Heart right ventricle (tissue), 16 donors: Measurements from ENCODE around the gene IFT81. TPM values are rescaled to one million over a fixed set of nuclear protein-coding genes. Genes with fewer than 3 reads are reported as not detected.

Source experiments
- ATAC-seq, 8 donors: fragments of 200-7000 bp; cut with Tn5 transposase; one replicate each; pipeline ENCODE4 v1.9.1; 2020; ENCODE audit warnings: mild to moderate bottlenecking in 8 of 8, moderate library complexity in 8 of 8, moderate number of reproducible peaks in 1 of 8
- DNase-seq, 2 donors: peaks; one replicate each; pipeline ENCODE4 v3.0.0-alpha.2; 2020
- H3K27ac ChIP-seq, 10 donors: fragments of 200-600 bp; sonication (generic) in 2 of 10; one replicate each; pipeline versions ENCODE4 v1.5.0 to v1.8.0; 2020 to 2022; ENCODE audit warnings: mild to moderate bottlenecking in 3 of 10
- H3K27me3 ChIP-seq, 7 donors: fragments of 200-600 bp; one replicate each; pipeline ENCODE4 v1.8.0; 2021 to 2022; ENCODE audit warnings: mild to moderate bottlenecking in 2 of 7
- H3K36me3 ChIP-seq, 9 donors: fragments of 200-600 bp; sonication (generic) in 1 of 9; one replicate each; pipeline versions ENCODE4 v1.5.0 to v1.8.0; 2020 to 2022; ENCODE audit warnings: mild to moderate bottlenecking in 2 of 9
- H3K4me1 ChIP-seq, 9 donors: fragments of 200-600 bp; sonication (generic) in 1 of 9; one replicate each; pipeline versions ENCODE4 v1.5.0 to v1.8.0; 2020 to 2022; ENCODE audit warnings: mild to moderate bottlenecking in 4 of 9
- H3K4me3 ChIP-seq, 10 donors: fragments of 200-600 bp; sonication (generic) in 2 of 10; one replicate each; pipeline versions ENCODE4 v1.5.0 to v1.8.0; 2020 to 2022; ENCODE audit warnings: mild to moderate bottlenecking in 7 of 10, moderate library complexity in 2 of 10
- H3K9me3 ChIP-seq, 11 donors: fragments of 200-600 bp in 10 of 11; sonication (generic) in 2 of 11; one replicate each; pipeline versions ENCODE4 v1.5.0 to v1.8.0; 2013 to 2022; ENCODE audit warnings: mild to moderate bottlenecking in 2 of 11, control low read depth in 1 of 11, moderate library complexity in 1 of 11
- CTCF ChIP-seq, 9 donors: fragments of 200-600 bp; sonication (generic) in 2 of 9; IDR thresholded peaks; one replicate each; pipeline versions ENCODE4 v1.5.0 to v1.8.0; 2021 to 2022; ENCODE audit warnings: antibody characterized with exemption in 9 of 9, mild to moderate bottlenecking in 5 of 9, moderate library complexity in 1 of 9
- WGBS, 2 donors: extraction: QIAGEN DNeasy Blood & Tissue Kit; methylation state at CpG; one replicate each; pipeline ENCODE4 v1.1.7; 2013; ENCODE audit warnings: inconsistent platforms in 1 of 2; 5-methylcytosine and 5-hydroxymethylcytosine counted together
- intact Hi-C, 10 donors: fragments of 100-400 bp; cut with DNase I; formaldehyde crosslinking; loops; one replicate each; pipeline versions ENCODE4 v1.11.1 to v1.14.2; 2022
- polyA plus RNA-seq, 2 donors: library from polyadenylated mRNA; stranded (reverse); fragments of 200-250 nt; gene quantifications; one replicate each; pipeline ENCODE4 v1.2.3, GENCODE V29; 2013
- total RNA-seq, 10 donors: library from RNA; stranded (reverse); fragmentation: NEBNext Ultra II Directional in 3 of 10; extraction: Animal tissue kit (Norgen Biotek cat#: 25700) in 3 of 10; gene quantifications; one replicate each; pipeline versions ENCODE4 v1.2.1 to v1.2.4, GENCODE V29; 2021 to 2023
- donor health status: Arrhythmogenic right ventricular cardiomyopathy.
- donor health status: ischemic (EF 13 %, LVEDD 7.1; RV severe dilation, severe dysfunction).
- donor health status: healthy with polysubstance abuse.
- donor health status: DM: no; HTN: yes; CAD: no.
- donor health status: DM: no; HTN: no; CAD: no.
- donor health status: ischemic (EF 25% LVEDD 6.9; RV normal size, moderate dysfunction).
- donor health status: ischemic (EF 25% LVEDD 5.7; RV mildly dilated, moderate dysfunction).
- donor health status: healthy.
- donor health status: DM: yes; HTN: yes; CAD: no.
- donor health status: Ischemic cardiomyopathy.
- donor health status: ischemic (EF 35%, LVEDD 5.7; RV mildly dilated, moderate dysfunction).
- donor health status: nonischemic (EF 11% LVEDD 7.7; RV severe dilation, severe dysfunction).
- donor health status: DM: yes; HTN: yes; CAD: no.
- donor health status: PGD.
- donor health status: ischemic (EF 29% LVEDD 5.4; RV normal size, mild dysfunction).
- donor health status: nonischemic (EF 23%, LVEDD 6.1; RV moderate dilation, normal function).

The IFT81 gene
- total and polyA plus RNA-seq, 12 donors = 5.1 to 11.7 (median 8.3) TPM

DNA sequence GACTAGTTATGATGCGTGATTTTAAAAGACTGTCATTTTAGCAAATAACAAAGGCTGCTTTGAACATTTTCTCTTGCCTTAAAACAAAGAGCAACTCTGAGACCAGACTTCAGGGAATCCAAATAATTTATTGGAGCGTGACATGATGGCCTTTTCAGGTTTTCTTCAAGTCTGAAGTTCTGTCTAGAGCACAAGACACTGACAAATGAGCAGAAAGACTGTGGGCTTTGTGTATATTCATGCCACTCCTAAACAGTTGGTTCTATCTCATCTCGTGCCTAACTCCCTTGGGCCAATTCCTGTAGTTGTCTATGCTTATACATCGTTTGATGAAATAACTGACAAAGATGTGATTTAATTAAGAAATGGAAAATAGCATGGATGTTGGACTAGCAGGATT lies 47.5 kb downstream of the IFT81 start:
- intact Hi-C loops = no loop called here
- Histone ChIP-seq H3K4me3 (no peak overlapping the region), H3K36me3 (peaks cover 0 to 9% (median 0%) of the 10 kb centered on the region in 9 donors), H3K9me3 (no peaks in the 10 kb centered on the region), H3K4me1 (peaks cover 0 to 26% (median 9%) of the 10 kb centered on the region in 9 donors), H3K27ac (peak overlapping the region in 9 of 10 donors; percentile 24 to 79 (median 64)), H3K27me3 (no peaks in the 10 kb centered on the region)
- DNase-seq (no peak), ATAC-seq (no peak)
- WGBS, 2 donors = 85 to 89% methylated on average over 4 of the region's 4 CpGs
- TF ChIP-seq CTCF (IDR thresholded peaks at IDR 0.05) = no peak

- 78 to 86% methylated on average over 6 of the region's 6 CpGs for WGBS, 2 donors
- no peaks in the 10 kb centered on the region for H3K36me3 ChIP-seq
- intact Hi-C loops = no loop called here
Observed at GRCh38 chr12:110174373-110174996, 50.3 kb downstream of the IFT81 start.

DNA sequence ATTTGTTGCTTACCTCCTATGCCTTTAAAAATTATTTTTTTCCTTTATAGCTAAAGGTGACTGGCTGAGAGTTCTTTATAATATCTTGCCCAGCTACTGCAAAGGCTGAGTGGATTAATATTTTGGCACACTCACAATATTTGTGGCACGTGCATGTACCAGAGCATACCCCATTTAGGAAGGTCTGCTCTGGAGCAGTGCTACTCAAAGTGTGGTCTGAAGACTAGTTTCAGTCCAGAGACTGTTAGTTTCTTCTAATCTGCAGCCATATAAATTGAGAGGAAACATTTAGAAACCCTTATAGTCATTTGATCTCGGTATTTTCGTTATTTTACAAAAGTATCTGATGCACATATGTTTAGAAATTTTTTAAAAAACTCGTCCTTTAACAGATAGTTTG lies 51.0 kb downstream of the IFT81 start:
- no peak overlapping the region for H3K4me3 ChIP-seq
- DNase-seq (no peak), ATAC-seq (no peak)
- H3K27ac ChIP-seq = peak overlapping the region in 2 of 10 donors; percentile 4 to 37
- H3K27me3 ChIP-seq = no peaks in the 10 kb centered on the region
- no peak for TF ChIP-seq CTCF (IDR thresholded peaks at IDR 0.05)
- no peaks in the 10 kb centered on the region for H3K36me3 ChIP-seq
- 82 to 85% methylated on average over 4 of the region's 4 CpGs for WGBS, 2 donors
- H3K9me3 ChIP-seq = no peaks in the 10 kb centered on the region
- peaks cover 0 to 33% (median 12%) of the 10 kb centered on the region in 9 donors for H3K4me1 ChIP-seq
- intact Hi-C loops = loop anchor here in 1 of 10 donors (5.0 kb wide), 1 partner anchor 47 kb away; no protein-coding TSS in a partner anchor

More at GRCh38 chr12:110174373-110174996, 50.3 kb downstream of the IFT81 start:
- no peak for DNase-seq
- Histone ChIP-seq H3K27ac (peak overlapping the region in 2 of 10 donors; percentile 4 to 13), H3K4me1 (peaks cover 0 to 33% (median 11%) of the 10 kb centered on the region in 9 donors), H3K9me3 (no peaks in the 10 kb centered on the region), H3K4me3 (no peak overlapping the region), H3K27me3 (no peaks in the 10 kb centered on the region)
- no peak for ATAC-seq
- no peak for TF ChIP-seq CTCF (IDR thresholded peaks at IDR 0.05)

GRCh38 chr12:110176745-110177144 lies 52.6 kb downstream of the IFT81 start:
- intact Hi-C loops = loop anchor here in 1 of 10 donors (5.0 kb wide), 1 partner anchor 46 kb away; no protein-coding TSS in a partner anchor
- no peaks in the 10 kb centered on the region for H3K9me3 ChIP-seq
- H3K4me1 ChIP-seq = peaks cover 0 to 29% (median 20%) of the 10 kb centered on the region in 9 donors
- H3K27ac ChIP-seq = peak overlapping the region in 6 of 10 donors; percentile 2 to 65 (median 32)
- peak in 1 of 2 donors; percentile 21 for DNase-seq
- 72 to 81% methylated on average over 1 of the region's 1 CpG for WGBS, 2 donors
- no peak overlapping the region for H3K4me3 ChIP-seq
- peak in 6 of 8 donors; percentile 47 to 88 (median 72) for ATAC-seq
- no peak for TF ChIP-seq CTCF (IDR thresholded peaks at IDR 0.05)
- no peaks in the 10 kb centered on the region for H3K27me3 ChIP-seq
- peaks cover 0 to 14% (median 0%) of the 10 kb centered on the region in 9 donors for H3K36me3 ChIP-seq
